Sciatic nerve (tissue), 2 donors: ENCODE data around the gene D2HGDH. TPM values are rescaled to one million over a fixed set of nuclear protein-coding genes. Genes with fewer than 3 reads are reported as not detected.
A peak's percentile ranks its signal among the peaks of the same experiment; 100 is the strongest.
"Not testable (repeated sequence)": the region's sequence is repeated elsewhere in the genome, so short reads cannot be mapped to it uniquely, and the experiment has no call there.

Source experiments
- ATAC-seq: fragments of 200-7000 bp; cut with Tn5 transposase; one replicate; pipeline ENCODE4 v1.9.1; 2020; ENCODE audit warnings: mild to moderate bottlenecking, moderate library complexity
- DNase-seq: peaks from one replicate; pipeline ENCODE4 v3.0.0-alpha.2; 2020; ENCODE audit warnings: low spot score
- intact Hi-C: fragments of 100-400 bp; cut with DNase I; formaldehyde crosslinking; loops from one replicate; pipeline ENCODE4 v1.14.2; 2022
- total RNA-seq: library from RNA; stranded (reverse); fragmentation: NEBNext Ultra II Directional; extraction: Animal tissue kit (Norgen Biotek cat#: 25700); gene quantifications from one replicate; pipeline ENCODE4 v1.2.1, GENCODE V29; 2021
- donor health status: DM: no; HTN: no; CAD: no.
- donor health status: DM: no; HTN: no; CAD: no.

Gene D2HGDH
- total RNA-seq, 1 donor from 2014 or later = 34.0 TPM

DNA sequence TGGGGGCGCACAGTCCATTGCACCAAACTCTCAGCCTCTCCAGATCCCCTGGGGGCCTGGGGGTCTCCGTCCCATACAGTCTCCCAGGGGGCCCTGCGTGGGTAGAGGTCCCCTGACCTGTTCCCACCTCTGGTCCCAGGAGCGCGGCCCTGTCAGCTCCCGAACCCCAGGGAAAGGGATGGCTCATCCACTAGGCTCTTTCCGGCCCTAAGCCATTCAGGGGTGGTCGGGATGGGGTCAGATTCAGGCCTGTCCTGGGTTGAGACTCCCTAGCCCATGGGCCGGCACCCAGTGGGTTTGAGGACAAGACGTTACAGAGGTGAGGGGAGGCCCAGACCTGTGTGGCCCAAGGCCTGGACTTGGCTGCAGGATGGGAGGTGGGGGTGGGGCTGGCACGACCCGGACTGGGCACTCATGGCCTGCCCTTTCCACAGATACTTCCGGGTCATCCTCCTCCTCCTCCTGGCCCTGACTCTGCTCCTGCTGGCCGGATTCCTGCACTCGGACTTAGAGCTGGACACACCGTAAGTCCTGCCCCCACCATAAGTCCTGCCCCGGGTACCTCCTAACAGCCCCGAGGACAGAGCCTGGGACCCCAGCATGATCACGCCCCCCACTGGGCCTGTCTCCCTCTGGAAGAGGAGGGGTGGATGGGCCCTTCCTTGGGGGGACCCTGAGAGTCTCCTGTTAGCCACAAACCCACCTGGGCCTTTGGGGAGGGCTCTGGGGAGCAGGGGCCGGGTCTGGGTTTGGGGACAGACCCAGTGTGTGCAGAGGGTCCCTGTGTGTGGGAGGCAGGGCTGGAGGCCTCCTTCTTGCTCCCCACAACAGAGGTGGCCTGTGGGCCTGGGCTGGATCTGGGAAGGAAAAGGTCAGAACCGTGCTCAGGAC, 64.4 kb downstream of the D2HGDH start:
- ATAC-seq (no peak), DNase-seq (no peak)
- intact Hi-C loops = no loop called here

DNA sequence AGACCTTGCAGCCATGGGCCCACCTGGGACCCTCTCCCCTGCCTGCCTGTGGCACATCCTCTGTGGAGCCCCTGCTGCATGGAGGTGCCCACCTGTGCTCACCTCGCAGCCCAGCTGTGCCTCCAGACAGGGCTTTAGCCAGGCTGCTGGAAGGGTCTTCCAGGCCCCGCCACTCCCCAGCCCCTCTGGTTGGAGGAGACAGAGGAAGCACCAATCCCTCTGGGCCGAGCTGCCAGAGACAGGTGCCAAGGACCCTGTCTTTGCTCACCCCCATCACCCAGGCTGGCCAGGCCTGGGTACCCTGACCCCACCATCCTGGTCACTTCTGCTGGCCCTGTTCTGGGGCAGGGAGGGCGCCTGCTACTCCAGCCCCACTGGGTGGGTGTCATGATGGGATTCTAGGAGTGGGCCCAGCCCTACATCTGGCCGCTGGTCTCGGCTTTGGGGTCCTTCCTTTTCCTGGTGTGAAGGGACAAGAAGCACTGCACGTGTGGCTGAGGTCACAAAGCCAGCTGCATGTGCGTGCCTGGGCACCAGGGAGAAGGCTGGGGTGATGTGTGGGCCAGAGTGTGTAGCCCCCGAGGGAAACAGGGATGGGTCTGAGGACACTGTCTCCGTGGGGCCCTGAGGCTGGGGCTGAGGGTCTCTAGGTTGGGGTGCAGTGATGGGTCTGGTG, 65.2 kb downstream of the D2HGDH start:
- ATAC-seq (no peak), DNase-seq (peak; percentile 45)
- intact Hi-C loops = no loop called here

DNA sequence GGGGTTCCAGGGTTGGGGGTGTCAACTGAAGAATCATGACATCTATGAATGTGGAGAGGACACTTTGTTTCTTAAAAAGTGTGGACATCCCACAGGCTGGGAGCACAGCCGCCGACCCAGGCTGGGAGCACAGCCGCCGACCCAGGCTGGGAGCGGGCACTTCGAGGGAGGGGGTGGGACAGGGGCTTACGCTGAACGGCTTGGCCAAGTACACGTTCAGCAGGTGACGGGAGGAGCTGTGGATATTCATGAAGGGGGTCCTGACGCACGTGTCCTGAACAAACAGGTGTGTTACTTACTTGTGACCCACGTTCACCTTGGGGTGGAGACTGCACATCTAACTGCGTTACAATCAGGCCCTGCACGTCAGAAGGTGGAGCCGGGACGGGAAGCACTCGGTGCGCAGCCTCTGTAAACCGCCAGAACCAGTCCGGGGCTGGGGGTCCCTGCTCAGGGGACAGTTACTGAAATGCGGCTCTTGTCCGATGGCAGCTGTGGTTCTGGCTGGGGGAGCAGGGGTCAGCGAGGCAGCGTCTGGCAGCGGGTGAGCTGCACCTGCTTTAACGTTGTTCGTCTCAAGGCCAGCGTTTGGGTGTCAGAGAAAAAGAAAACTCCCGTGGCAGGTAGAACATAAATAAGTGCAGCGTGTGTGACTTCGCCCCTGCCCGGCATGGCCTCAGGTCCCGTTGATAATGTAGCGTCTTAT, 65.9 kb downstream of the D2HGDH start:
- ATAC-seq, DNase-seq, intact Hi-C loops: not testable (repeated sequence)

DNA sequence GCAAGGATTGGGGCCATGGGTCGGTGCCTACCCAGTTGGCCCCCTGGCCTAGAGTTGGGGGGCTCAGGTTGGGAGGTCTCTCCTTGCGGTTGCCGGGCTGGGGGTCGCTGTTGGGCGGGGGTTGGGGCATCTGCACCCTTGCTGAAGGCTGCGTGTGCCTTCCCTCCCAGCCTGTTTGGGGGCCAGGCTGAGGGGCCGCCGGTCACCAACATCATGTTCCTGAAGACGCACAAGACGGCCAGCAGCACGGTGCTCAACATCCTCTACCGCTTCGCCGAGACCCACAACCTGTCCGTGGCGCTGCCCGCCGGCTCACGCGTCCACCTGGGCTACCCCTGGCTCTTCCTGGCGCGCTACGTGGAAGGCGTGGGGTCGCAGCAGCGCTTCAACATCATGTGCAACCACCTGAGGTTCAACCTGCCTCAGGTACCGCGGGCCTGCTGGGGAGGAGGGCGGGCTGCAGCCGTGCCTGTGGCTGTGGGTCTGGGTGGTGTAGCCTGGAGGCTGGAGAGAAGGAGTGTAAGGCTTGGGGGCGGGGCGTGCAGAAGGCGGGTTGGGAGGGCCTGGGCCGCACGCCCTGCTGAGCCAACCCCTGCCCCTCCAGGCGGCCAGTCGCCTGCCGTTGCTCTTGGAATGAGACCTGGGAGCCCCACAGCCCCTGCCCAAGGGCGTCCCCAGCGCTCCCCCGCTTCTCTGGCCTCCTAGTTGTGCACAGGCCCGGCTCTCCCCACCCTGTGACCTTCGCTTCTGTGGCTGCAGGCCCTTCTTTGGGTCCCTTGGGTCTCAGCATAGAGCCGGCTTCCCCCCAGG, 67.4 kb downstream of the D2HGDH start:
- no peak for ATAC-seq
- intact Hi-C loops = no loop called here
- peak; percentile 55 for DNase-seq

DNA sequence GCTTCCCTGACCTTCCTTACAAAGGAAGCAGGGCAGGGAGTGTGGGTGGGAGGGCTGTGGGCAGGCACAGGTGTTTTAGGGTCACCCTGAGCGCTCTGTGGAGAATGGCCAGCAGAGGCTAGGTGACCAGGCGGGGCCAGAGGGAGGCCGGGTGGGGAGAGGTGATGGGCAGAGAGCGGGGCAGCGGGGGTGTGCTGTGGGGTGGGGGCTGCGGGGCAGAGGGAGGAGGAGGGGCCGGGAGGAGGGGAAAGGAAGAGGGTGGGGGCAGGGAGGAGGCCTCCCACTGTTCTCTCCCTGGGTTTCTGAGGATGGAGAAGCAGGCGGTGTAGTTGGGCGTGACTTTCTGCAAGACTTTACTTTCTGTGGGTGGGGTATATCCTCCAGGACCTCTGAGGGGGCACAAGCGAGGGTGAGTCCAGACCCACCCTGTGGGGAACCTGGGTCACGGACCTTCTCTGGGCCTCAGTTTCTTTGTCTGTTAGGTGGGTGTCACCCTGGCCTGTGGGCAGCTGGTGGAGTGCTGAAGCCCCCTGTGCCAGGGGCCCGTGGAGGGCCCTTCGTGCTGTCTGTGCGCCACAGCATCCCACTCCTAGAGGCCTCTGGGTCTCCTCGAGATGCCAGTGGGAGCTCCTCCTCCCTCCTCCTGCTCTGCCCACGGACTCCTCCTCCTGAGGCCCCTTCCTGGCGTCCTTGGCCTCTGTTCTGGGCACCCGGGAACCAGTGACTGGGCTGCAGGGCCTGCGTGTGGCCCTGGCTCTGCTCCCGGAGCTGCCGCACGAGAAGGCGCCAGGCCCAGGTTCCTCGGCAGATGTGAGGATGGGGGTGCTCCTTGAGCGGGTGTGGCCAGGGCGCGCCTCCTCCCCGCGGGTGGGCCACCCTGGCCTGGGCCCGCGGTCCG, 68.2 kb downstream of the D2HGDH start:
- no peak for ATAC-seq
- DNase-seq = peak; percentile 47
- intact Hi-C loops = no loop called here

DNA sequence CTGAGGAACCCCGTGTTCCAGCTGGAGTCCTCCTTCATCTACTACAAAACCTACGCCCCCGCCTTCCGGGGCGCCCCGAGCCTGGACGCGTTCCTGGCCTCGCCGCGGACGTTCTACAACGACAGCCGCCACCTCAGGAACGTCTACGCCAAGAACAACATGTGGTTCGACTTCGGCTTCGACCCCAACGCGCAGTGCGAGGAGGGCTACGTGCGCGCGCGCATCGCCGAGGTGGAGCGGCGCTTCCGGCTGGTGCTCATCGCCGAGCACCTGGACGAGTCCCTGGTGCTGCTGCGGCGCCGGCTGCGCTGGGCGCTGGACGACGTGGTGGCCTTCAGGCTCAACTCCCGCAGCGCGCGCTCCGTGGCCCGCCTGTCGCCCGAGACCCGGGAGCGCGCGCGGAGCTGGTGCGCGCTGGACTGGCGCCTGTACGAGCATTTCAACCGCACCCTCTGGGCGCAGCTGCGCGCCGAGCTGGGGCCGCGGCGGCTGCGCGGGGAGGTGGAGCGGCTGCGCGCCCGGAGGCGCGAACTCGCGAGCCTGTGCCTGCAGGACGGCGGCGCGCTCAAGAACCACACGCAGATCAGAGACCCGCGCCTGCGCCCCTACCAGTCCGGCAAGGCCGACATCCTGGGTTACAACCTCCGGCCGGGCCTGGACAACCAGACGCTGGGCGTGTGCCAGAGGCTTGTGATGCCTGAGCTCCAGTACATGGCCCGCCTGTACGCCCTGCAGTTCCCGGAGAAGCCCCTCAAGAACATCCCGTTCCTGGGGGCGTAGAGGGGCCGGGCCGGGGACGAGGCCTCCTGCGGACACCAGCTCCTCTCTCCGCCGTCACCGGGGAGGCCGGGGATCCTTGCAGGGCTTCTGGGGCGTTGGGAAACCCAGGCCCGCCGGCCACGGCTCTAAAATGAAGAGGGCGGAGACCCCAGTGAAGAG, 69.2 kb downstream of the D2HGDH start:
- DNase-seq = peak; percentile 69
- peak; percentile 70 for ATAC-seq
- intact Hi-C loops = no loop called here

DNA sequence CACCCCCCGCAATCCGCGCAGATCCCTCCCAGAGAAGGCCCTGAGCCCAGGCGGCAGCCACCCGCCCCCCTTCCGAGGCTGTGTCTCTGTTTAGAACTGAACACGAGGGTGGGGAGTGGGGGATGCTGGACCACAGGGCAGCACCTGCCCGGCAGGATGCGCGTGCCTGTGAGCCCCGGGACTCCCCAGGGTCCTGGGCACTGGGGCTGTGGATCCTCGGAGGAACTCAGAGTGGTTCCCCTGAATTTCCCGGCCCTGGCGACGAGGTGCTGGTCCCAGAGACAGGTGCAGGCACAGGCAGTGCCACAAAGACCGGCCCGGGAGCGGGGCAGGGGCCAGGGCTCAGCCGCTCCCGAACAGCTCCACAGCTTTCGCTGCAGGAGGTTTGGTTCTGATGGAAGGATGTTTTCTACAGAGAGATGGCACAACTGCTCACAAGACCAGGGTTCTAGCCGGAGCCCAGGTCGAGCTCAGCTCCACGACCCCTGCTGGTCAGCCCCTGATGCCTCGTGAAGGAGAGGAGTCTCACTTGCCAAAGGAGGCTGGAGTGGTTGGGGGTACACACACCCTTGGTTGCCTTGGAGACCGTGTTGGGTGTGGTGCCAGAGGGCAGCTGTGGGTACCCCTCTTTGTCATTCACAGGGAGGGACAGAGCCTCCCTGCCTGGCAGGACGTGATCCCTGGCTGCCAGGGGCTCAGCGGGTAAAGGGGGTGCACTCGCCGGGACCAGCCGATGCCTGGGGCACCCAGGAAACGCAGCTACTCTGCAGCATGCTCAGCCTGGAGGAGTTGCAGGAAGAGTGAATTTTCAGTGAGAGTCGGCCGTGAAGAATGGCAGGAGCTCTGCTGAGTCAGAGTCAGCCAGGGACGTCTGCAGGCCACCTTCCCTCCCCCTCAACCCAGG, 70.1 kb downstream of the D2HGDH start:
- DNase-seq (peak; percentile 54), ATAC-seq (peak; percentile 24)
- intact Hi-C loops = no loop called here

DNA sequence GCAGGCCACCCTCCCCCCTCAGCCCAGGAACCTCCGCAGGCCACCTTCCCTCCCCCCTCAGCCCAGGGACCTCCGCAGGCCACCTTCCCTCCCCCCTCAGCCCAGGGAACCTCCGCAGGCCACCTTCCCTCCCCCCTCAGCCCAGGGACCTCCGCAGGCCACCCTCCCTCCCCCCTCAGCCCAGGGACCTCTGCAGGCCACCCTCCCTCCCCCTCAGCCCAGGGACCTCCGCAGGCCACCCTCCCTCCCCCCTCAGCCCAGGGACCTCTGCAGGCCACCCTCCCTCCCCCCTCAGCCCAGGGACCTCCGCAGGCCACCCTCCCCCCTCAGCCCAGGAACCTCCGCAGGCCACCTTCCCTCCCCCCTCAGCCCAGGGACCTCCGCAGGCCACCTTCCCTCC, 71.8 kb downstream of the D2HGDH start:
- intact Hi-C loops, DNase-seq, ATAC-seq: not testable (repeated sequence)

DNA sequence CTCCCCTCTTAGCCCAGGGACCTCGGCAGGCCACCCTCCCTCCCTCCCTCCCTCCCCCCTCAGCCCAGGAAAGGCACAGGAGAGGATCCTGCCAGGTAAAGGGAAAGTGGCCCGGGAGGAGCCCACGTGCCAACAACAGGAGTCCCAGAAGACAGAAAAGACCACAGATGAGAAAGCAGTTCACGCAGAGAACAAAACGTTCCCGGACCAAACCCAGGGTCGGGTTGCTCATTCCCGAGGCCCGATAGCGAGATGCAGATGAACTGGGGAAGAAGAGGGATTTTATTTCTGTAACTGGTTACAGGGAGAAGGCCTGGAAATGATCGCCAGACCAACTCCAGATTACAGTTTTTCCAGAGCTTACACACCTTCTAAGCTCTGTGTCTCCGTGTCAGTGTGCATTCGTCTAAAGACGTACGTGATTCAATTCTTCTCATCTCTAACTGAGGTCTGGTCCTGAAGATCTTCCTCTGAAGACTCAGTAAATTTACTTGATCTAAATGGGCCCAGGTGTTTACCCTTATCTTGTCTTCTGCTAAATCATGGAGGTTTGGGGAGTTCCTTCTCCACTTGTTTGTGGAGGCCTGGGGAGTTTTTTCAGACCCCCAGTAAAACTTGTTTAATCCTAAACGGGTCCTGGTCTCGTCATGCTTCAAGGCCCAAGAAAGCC, 73.8 kb downstream of the D2HGDH start:
- peak; percentile 51 for DNase-seq
- peak; percentile 26 for ATAC-seq
- intact Hi-C loops = no loop called here

DNA sequence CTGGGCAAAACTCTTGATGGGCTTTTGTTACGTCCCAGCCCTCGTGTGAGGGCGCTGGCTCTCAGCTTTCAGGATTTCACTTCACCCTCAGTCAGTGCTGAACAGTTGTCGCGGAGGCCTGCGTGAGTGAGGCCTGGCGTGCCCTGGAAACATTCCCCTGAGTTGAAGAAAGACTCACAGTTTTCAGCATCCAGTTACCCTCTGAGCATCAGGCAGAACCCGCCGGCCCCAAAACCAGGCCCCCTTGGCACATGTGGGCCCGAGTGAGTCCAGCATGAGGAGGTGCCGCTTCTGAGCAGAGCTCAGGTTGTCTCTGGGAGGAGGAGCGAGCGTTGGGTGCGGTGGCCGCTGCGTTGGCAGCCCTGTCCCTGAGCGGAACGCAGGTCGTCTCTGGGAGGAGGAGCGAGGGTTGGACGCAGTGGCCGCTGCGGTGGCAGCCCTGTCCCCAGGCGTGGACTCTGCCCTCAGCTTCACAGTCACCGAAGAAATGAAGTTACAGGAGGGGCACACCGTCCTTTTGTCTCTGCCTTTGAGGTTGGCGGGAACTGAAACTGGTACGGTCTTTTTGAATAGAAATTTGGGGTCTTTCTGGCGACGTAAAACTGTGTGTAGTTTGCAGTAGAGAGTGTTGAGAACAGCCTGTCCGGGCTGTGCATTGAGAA, 74.4 kb downstream of the D2HGDH start, which contains the start of gene NEU4:
NEU4 (plus strand) TSS at position 473 of the 662 bp plus-strand sequence. CDS start 5,292 bp downstream, outside the sequence.
- intact Hi-C loops = no loop called here
- ATAC-seq (no peak), DNase-seq (no peak)

DNA sequence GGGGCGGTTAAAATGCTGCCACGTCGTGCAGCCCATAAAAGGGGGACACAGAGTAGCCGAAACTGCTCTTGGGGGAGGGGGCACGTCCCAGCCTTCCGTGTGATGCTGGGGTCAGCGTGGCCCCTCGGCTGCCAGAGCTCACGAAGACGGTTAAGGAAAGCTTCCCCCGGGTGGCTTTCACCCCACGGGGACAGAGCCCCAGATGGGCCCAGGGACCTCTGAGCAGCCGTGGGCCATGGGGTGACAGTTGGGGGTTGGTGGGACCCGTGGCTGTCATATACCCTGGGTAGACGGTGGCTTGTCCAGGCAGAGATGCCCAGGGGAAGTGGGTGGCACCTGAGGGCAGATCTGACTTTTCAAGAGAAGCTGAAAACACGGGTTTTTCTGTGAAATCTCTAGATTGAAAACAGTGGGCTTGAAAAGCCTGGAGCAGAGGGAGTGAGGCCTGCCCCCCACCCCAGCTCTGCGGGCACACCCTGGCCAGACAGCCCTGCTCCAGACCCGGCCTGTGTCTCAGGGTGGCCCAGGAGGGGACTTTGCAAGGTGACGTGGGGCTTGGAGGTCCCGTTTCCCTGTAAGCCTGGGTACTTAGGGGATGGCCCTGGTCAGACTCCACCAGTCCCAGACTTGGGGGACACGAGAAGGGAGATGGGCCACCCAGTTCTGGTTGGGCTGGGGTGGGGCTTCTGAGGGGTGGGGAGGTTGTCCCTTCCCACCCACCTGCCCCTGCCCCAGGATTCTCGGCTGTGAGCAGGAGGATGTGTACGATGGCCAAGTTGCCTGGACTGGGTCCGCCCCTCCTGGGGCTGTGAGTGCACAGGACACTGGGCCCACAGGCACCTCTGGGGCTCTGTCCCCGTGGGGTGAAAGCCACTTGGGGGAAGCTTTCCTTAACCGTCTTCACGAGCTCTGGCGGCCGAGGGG, 75.2 kb downstream of the D2HGDH start:
- DNase-seq (no peak), ATAC-seq (no peak)
- intact Hi-C loops = no loop called here

DNA sequence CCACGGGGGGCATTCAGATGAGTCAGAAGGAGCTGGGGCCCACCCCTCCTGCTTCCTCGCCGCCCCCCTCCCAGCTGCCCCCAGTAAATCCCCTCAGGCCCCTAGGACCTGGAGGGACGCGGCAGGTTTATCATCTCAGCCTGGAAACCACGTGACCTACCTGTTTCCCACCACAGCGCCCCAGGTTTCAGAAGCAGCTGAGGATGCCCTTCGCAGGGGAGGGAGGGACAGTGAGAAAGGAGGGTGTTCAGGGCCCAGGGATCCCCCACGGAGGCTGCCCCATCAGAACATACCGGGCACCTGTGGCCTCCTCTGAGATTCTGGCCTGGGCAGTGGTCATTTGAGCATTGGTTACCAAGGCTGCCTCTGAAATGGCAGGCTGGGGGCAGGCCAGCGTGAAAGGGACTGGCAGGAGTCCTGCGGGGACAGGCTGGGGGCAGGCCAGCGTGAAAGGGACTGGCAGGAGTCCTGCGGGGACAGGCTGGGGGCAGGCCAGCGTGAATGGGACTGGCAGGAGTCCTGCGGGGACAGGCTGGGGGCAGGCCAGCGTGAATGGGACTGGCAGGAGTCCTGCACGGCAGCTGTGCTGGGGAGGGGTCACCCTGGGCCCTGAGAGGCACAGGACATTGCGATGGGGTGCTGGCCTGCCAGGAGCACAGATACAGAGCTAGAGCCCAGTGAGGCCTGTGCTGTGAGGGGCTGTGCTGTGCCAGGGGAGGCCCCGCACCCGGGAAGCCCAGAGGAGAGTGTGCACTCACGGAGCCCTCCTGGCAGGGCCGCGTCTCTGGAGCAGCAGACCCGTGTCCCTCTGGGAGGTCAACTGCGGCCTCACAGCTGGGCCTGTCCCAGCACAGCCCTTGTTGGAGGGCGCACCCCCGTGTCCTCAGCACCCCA, 76.1 kb downstream of the D2HGDH start:
- intact Hi-C loops = no loop called here
- ATAC-seq = peak; percentile 39
- peak; percentile 47 for DNase-seq
